PC-9 (cell line): ENCODE measurements around the gene OR2J2. TPM values are rescaled to one million over a fixed set of nuclear protein-coding genes. Genes with fewer than 3 reads are reported as not detected.
"Not testable (repeated sequence)": the region's sequence is repeated elsewhere in the genome, so short reads cannot be mapped to it uniquely, and the experiment has no call there.

Experiments used
- BruUV-seq: library from RNA; stranded (reverse); fragments of 400-500 nt; replicated peaks from 2 replicates; lab custom pipeline; 2021; lab: Mats Ljungman, UMichigan
- CTCF ChIA-PET: fragments of 300-600 bp; sonication (Branson Sonifier 250); formaldehyde crosslinking; loops from one replicate; lab custom pipeline; 2022; ENCODE audit warnings: antibody characterized with exemption; lab: Charles Lee
- POLR2A ChIA-PET: fragments of 300-600 bp; sonication (Branson Sonifier 250); formaldehyde crosslinking; loops from one replicate; lab custom pipeline; 2022; ENCODE audit warnings: antibody characterized with exemption; ENCODE audit not compliant: unreplicated experiment; lab: Charles Lee
- DNase-seq, 2 experiments: peaks; one replicate each; pipeline versions ENCODE4 v3.0.0 to v3.0.0-alpha.2; 2015 to 2022; ENCODE audit warnings: mixed read lengths in 1 of 2
- H2AFZ ChIP-seq: fragments of 200-600 bp; sonication (generic); 2 replicates; pipeline ENCODE4 v1.8.1; 2017; ENCODE audit warnings: antibody characterized with exemption
- H3F3A ChIP-seq: fragments of 200-600 bp; sonication (generic); 2 replicates; pipeline ENCODE4 v1.8.1; 2017; ENCODE audit warnings: antibody characterized with exemption, mild to moderate bottlenecking, low read depth; ENCODE audit not compliant: insufficient read depth
- H3K27ac ChIP-seq: fragments of 200-600 bp; sonication (generic); 2 replicates; pipeline ENCODE4 v1.6.1; 2016; ENCODE audit warnings: mixed run types
- H3K27me3 ChIP-seq: fragments of 200-600 bp; sonication (generic); 2 replicates; pipeline ENCODE4 v1.6.1; 2016; ENCODE audit warnings: low read depth, mixed run types; ENCODE audit not compliant: insufficient read depth
- H3K36me3 ChIP-seq: fragments of 200-600 bp; sonication (generic); 2 replicates; pipeline ENCODE4 v1.6.1; 2016; ENCODE audit warnings: low read depth, mixed run types
- H3K4me1 ChIP-seq: fragments of 200-600 bp; sonication (generic); replicated peaks from 2 replicates; pipeline ENCODE4 v1.6.1; 2016; ENCODE audit warnings: mixed run types; ENCODE audit not compliant: insufficient read depth
- H3K4me2 ChIP-seq: fragments of 200-600 bp; sonication (generic); 2 replicates; pipeline ENCODE4 v1.6.1; 2017; ENCODE audit warnings: mixed run types
- H3K4me3 ChIP-seq: fragments of 200-600 bp; sonication (generic); 2 replicates; pipeline ENCODE4 v1.6.1; 2016; ENCODE audit warnings: mixed run types
- H3K79me2 ChIP-seq: fragments of 200-600 bp; sonication (generic); 2 replicates; pipeline ENCODE4 v1.6.1; 2017; ENCODE audit warnings: low read depth, mixed run types
- H3K9me2 ChIP-seq: fragments of 200-600 bp; sonication (generic); 2 replicates; pipeline ENCODE4 v1.8.1; 2017; ENCODE audit warnings: mild to moderate bottlenecking; ENCODE audit not compliant: insufficient read depth
- H3K9me3 ChIP-seq: fragments of 200-600 bp; sonication (generic); 2 replicates; pipeline ENCODE4 v1.8.1; 2016; ENCODE audit warnings: low read depth; ENCODE audit not compliant: insufficient read depth
- H4K20me1 ChIP-seq: fragments of 200-600 bp; sonication (generic); 2 replicates; pipeline ENCODE4 v1.8.1; 2017; ENCODE audit not compliant: insufficient read depth
- EZH2 ChIP-seq: fragments of 200-600 bp; sonication (generic); IDR thresholded peaks from 2 replicates; pipeline ENCODE4 v1.8.0; 2017; ENCODE audit warnings: antibody characterized with exemption, low read depth
- intact Hi-C: fragments of 100-400 bp; cut with micrococcal nuclease; formaldehyde crosslinking; loops from one replicate; pipeline ENCODE4 v1.10.0; 2022; ENCODE audit not compliant: unreplicated experiment
- total RNA-seq: library from RNA; stranded (reverse); gene quantifications from 2 replicates; pipeline ENCODE4 v1.2.3, GENCODE V29; 2021
- TF ChIP-seq, protein P1 (sequence below): fragments of 200-600 bp; sonication (generic); conservative IDR thresholded peaks from 2 replicates; pipeline ENCODE4 v1.6.1; 2017; ENCODE audit warnings: mixed run types, antibody characterized with exemption, mild to moderate bottlenecking, moderate library complexity

Gene OR2J2
- total RNA-seq, 1 experiment from 2014 or later: not detected

DNA sequence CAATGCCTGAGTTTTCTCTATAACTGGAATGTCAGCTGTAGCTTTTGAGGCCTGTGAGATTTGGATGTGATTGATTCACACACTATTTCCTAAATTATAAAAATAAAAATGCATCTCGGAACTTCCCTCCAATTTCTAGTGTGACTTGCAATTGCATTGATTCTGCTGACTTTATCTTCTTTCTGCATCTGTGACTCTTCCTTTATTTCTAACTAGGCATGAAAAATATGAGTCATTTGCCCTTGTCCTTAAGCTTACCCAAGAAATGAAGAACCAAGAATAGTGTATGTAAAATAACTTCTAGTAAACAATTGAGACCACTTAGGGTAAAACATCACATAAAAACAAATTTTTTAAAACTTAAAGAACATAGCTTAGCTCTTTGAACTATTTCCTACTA, 12.9 kb downstream of the OR2J2 start:
- CTCF ChIA-PET: no interaction called here
- no peak for TF ChIP-seq EZH2
- TF ChIP-seq, protein P1, sequence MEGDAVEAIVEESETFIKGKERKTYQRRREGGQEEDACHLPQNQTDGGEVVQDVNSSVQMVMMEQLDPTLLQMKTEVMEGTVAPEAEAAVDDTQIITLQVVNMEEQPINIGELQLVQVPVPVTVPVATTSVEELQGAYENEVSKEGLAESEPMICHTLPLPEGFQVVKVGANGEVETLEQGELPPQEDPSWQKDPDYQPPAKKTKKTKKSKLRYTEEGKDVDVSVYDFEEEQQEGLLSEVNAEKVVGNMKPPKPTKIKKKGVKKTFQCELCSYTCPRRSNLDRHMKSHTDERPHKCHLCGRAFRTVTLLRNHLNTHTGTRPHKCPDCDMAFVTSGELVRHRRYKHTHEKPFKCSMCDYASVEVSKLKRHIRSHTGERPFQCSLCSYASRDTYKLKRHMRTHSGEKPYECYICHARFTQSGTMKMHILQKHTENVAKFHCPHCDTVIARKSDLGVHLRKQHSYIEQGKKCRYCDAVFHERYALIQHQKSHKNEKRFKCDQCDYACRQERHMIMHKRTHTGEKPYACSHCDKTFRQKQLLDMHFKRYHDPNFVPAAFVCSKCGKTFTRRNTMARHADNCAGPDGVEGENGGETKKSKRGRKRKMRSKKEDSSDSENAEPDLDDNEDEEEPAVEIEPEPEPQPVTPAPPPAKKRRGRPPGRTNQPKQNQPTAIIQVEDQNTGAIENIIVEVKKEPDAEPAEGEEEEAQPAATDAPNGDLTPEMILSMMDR: no peak
- Histone ChIP-seq H2AFZ (no peak overlapping the region), H3K9me2 (no peaks in the 10 kb centered on the region), H3K9me3 (no peaks in the 10 kb centered on the region), H3K79me2 (no peaks in the 10 kb centered on the region), H3K27ac (no peak overlapping the region), H3K27me3 (no peaks in the 10 kb centered on the region), H4K20me1 (no peaks in the 10 kb centered on the region), H3K36me3 (no peaks in the 10 kb centered on the region), H3K4me3 (no peak overlapping the region), H3F3A (no peaks in the 10 kb centered on the region), H3K4me1 (no peaks in the 10 kb centered on the region), H3K4me2 (no peak overlapping the region)
- intact Hi-C loops: no loop called here
- POLR2A ChIA-PET: no interaction called here
- no peak for DNase-seq
- BruUV-seq: no TSS peak

DNA sequence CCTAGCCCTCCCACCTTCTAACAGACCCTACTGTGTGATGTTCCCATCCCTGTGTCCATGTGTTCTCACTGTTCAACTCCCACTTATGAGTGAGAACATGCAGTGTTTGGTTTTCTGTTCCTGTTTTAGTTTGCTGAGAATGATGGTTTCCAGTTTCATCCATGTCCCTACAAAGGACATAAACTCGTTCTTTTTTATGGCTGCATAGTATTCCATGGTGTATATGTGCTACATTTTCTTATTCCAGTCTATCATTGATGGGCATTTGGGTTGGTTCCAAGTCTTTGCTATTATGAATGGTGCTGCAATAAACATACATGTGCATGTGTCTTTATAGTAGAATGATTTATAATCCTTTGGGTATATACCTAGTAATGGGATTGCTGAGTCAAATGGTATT, 18.0 kb downstream of the OR2J2 start:
- CTCF ChIA-PET: not testable (repeated sequence)

DNA sequence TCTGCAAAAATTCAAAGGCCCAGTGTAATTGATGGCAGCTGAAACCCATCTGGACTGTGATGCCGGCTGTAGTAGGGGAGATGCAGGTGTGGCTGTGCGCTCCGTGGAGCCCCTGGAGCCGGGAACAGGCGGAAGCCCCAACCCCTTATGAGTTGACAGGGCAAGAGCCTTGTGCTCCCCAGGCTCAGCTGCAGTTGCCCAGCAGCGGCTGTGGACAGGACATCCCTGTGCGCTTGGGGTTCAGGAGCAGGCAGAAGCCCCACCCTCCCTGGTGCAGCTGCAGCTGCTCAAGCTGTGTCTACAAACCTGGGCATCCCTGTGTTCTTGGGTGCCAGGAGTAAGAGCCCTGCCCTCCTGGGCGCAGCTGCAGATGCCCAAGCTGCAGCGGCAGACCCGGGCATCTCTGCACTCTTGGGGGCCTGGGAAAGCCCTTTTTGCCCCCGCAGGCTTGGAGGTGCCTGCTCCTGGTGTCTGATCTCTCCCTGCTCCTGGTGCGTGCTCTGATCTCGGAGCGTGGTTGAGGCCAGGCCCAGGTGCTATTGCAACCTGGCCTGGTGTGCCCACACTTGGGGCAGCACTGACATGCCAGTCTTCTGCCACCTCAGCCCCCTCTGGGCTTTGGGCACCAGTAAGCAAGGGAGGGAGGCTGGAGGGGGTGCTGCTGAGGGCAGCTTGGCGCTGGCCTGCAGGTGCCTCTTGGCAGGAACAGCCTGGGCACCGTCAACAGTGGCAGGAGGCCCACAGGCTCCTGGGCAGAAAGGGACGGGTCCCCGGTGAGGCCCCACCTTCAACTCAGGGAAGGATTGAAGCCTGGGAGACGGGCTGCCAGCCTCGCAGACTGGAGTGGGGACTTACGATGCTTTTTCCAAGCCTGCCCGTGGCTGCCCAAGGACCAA, 30.3 kb downstream of the OR2J2 start:
- no peaks in the 10 kb centered on the region for H3K9me3 ChIP-seq
- H3F3A ChIP-seq: no peaks in the 10 kb centered on the region
- peaks cover 12% of the 10 kb centered on the region for H3K27me3 ChIP-seq
- no peaks in the 10 kb centered on the region for H3K9me2 ChIP-seq
- no peaks in the 10 kb centered on the region for H3K4me1 ChIP-seq
- no peaks in the 10 kb centered on the region for H3K36me3 ChIP-seq
- no peak for DNase-seq
- H4K20me1 ChIP-seq: no peaks in the 10 kb centered on the region
- no peak overlapping the region for H3K4me3 ChIP-seq
- TF ChIP-seq, protein P1: no peak
- TF ChIP-seq EZH2: no peak
- no peaks in the 10 kb centered on the region for H3K79me2 ChIP-seq
- H2AFZ ChIP-seq: no peak overlapping the region
- CTCF ChIA-PET: no interaction called here
- POLR2A ChIA-PET: no interaction called here
- no peak overlapping the region for H3K27ac ChIP-seq
- intact Hi-C loops: no loop called here
- BruUV-seq: no TSS peak
- no peak overlapping the region for H3K4me2 ChIP-seq

More for the DNA sequence above, 18.0 kb downstream of the OR2J2 start:
- H3K9me3 ChIP-seq, H3K27me3 ChIP-seq, H3K27ac ChIP-seq, POLR2A ChIA-PET, H3K4me3 ChIP-seq, H4K20me1 ChIP-seq, H2AFZ ChIP-seq, H3K36me3 ChIP-seq, H3K4me2 ChIP-seq, DNase-seq, H3K79me2 ChIP-seq, H3F3A ChIP-seq, intact Hi-C loops, BruUV-seq, H3K9me2 ChIP-seq, H3K4me1 ChIP-seq: not testable (repeated sequence)
